ENCODE data around the gene DIPK1B.

Gene DIPK1B

GRCh38 chr9:136740971-136741882 is 28.9 kb downstream of the DIPK1B start:
- DNase-seq, result no peak

DNA sequence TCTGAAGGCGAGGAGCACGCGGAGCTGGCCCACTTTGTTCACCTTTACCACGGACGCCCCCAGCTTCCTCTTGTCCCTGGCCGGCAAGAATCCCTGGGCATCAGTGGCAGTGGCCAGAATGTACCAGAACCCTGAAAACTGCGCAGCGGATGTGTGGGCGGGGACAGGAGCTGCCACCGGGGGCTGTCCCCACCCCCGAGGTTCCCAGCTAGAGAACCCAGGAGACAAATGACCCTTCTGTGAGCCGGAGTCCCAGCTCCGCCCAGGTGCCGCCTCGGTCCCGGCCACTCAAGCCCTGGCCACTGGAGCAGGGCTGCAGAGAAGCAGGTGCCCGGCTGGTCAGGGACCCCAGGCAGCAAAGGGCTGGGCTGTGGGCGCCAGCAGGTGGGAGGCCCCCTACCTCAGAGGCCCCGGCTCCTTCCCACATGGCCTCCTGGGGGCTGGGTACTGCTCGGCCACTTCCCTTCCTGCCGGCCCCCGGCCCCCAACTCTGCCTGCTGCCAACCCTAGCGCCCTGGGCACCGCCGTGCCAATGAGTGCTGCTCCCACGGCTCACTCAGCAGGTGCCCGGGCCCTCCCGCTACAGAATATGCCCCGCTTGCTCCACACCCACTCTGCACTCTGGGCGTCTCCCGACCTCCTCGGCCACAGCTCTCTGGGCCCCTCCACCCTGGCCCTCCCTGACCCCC is 29.7 kb downstream of the DIPK1B start:
- no peak for DNase-seq

- DNase-seq, result no peak
Observed at GRCh38 chr9:136742591-136743391, 30.4 kb downstream of the DIPK1B start, which contains the start of gene LCN10. TSS of gene LCN10 (minus strand) at chr9:136742940. CDS start at chr9:136742903, 37 bp downstream.

- no peak for DNase-seq
Observed at GRCh38 chr9:136743639-136744211, 31.4 kb downstream of the DIPK1B start.

- no peak for DNase-seq
Observed at GRCh38 chr9:136744773-136745172, 32.4 kb downstream of the DIPK1B start.

- no peak for DNase-seq
Observed at GRCh38 chr9:136745389-136746154, 33.2 kb downstream of the DIPK1B start.

- DNase-seq, result no peak
Observed at GRCh38 chr9:136746155-136746490, 33.8 kb downstream of the DIPK1B start.

DNA sequence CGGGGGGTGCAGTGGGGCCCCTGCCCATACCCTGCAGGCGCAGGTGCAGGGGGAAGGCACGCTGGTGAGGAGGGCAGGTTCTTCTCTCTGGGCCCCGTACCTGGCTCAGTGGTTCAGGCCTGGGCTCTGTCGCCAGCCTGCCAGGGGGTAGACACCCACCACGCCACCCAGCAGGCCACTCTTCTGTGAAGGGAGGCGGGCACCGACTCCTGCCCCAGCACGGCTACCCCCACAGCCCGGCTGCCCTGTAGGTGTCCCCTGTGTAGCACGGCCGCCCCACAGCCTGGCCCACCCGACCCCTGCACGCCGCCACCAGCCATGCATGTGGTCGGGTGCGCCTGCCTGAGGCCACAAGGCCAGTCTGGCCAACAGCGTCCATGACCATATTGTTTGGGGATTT is 34.2 kb downstream of the DIPK1B start:
- no peak for DNase-seq

DNA sequence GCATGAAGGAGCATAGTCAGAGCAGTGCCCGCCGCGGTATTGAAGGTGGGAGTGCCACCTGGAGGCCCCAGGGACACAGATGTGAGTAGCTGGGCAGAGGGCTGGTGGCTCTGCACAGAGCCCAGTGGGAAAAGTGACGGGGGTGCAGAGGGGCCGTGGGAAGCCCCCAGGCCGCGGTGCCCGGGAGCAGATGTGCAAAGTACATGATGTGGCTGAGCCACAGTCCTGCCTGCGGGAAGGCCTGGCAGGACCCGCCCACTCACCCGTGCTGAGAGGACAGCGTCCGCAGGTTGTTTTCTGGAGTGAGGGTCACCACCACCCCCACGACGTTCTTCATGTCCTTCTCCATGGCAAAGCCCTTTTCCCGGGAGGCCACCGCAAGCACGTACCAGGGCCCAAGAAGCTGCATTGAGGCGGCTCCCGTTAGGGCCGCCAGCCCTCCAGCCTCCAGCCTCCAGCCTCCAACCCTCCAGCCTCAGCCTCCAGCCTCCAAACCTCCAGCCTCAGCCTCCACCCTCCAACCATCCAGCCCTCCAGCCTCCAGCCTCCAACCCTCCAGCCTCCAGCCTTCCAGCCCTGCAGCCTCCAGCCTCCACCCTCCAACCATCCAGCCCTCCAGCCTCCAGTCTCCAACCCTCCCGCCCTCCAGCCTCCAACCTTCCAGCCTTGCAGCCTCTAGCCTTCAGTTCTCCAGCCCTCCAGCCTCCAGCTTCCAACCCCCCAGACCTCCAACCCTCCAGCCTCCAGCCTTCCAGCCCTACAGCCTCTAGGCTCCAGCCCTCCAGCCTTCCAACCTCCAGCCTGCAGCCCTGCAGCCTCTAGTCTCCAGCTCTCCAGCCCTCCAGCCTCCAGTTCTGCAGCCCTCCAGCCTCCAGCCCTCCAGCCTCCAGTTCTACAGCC is 35.0 kb downstream of the DIPK1B start:
- DNase-seq, result no peak

GRCh38 chr9:136748201-136748600 is 35.8 kb downstream of the DIPK1B start, which contains the start of gene LCN6:
TSS of gene LCN6 (minus strand) at chr9:136748525. CDS start at chr9:136748483, 42 bp downstream.
- DNase-seq, result no peak

DNA sequence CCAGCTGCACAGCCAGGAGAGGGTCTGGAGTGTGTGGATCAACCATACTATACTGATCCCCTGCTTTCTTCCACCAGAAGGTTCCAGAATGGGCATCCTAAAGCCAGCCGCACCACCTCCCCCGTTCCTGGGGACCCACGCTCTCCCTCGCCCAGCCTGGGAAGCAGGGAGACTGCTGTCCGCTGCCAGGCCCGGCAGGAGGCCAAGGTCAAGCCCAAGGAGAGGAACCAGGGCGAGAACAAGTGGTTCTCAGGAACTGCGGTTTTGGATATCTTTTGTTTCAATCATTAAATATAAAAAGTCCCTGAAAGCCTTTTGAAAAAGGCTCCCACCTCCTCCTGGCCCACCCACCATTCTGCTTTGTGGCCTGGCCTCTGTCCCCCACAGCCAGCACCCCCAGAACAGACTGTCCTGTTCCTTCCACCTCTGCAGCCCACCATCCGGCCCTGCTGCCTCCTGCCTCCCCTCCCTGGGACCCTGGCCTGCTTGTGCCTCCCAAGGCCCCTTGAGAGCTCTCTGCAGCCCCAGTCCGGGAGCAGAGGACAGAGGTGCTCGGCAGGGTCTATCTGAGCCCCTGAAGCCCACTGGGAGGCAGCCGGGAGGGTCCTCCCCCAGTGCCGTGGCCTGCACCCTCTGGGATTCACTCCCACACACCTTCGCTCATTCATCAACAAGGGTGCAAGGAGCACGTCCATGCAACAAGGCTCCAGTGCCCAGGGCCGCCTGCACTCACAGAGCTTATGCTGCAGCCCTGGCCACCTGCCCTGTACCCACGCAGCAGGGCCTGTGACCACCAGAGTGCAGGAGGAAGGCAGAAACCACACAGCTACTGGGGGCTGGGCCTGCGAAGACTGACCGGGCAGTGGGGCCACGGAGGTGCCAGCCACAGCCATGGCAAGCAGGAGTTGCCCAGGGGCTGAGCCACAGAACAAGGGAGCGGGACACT is 36.6 kb downstream of the DIPK1B start:
- DNase-seq, result no peak

GRCh38 chr9:136750526-136750925 is 38.2 kb downstream of the DIPK1B start:
- DNase-seq, result no peak

DNA sequence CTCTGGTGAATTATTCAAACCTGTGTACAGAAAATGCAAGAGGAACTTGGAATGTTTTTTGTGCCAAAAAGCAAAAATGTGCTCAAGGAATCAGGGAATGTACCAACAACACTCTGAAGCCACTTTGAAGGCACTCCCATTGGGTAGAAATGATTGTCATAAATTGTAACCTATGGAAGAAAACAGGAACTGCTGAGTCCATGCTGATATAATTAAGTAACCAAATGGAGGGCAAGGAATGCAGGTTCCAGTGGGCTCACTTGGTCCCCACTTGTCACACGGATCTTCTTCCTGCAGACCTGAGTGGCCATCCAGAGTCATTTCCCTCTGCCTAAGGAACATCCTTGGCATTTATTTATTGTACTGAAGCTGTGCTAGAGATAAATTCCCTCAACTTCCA is 38.9 kb downstream of the DIPK1B start:
- no peak for DNase-seq

GRCh38 chr9:136751814-136752213 is 39.4 kb downstream of the DIPK1B start:
- no peak for DNase-seq

GRCh38 chr9:136753371-136754058 is 41.1 kb downstream of the DIPK1B start:
- DNase-seq, result no peak

- DNase-seq, result no peak
Observed at GRCh38 chr9:136754059-136754572, 41.7 kb downstream of the DIPK1B start.

DNA sequence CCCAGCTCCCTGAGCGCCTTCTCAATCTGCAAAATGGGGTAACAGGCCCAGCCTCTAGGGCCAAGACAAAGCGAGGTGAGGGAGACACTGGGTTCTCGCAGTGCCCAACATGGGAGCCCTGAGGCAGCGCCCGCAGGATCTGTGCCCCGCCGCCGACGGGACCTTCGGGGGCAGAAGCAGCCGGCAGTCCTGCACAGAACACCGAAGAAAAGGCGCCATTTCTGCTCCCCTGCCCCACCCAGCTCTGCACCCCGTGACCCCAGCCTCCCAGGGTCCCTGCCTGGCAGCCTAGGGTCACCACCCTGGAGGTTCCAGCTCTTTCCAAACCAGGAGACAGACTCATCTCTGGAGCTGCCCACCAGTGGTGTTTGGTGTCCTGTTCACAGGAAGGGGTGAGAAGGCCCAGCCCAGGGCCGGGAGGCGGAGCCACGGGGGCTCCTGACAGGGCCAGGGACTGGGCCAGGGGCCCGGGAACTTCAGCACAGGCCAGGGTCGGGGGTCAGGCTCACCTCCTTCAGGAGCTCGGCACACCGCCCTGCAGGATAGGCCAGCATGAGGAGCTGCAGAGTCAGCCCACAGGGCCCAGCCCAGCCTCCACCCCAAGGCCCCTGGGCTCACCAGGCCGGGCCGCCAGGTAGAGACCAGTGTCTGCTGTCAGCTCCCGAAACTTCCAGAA is 42.4 kb downstream of the DIPK1B start:
- no peak for DNase-seq

Measured in NCI-H446 (cell line).